Ectodermal cell (in vitro differentiated cells): ENCODE measurements around the gene FRAS1.

ENCODE experiments used
- H3K27ac ChIP-seq: 2 replicates; pipeline ENCODE4 v1.7.0; 2013; ENCODE audit warnings: mild to moderate bottlenecking, low read depth, low read length; ENCODE audit not compliant: insufficient read depth, poor library complexity, severe bottlenecking
- H3K27me3 ChIP-seq: 2 replicates; pipeline ENCODE4 v1.7.0; 2013; ENCODE audit warnings: mild to moderate bottlenecking, low read length; ENCODE audit not compliant: insufficient read depth, control insufficient read depth, poor library complexity, severe bottlenecking
- H3K36me3 ChIP-seq: one replicate; pipeline ENCODE4 v1.7.0; 2013; ENCODE audit warnings: low read length; ENCODE audit not compliant: control insufficient read depth, insufficient read depth
- H3K4me1 ChIP-seq: one replicate; pipeline ENCODE4 v1.7.0; 2013; ENCODE audit warnings: low read length; ENCODE audit not compliant: control insufficient read depth, insufficient read depth
- H3K4me3 ChIP-seq: 2 replicates; pipeline ENCODE4 v1.7.0; 2013; ENCODE audit warnings: low read depth, low read length, control low read depth; ENCODE audit not compliant: insufficient read depth
- H3K9me3 ChIP-seq: 2 replicates; pipeline ENCODE4 v1.7.0; 2013; ENCODE audit warnings: mild to moderate bottlenecking, low read length, moderate library complexity; ENCODE audit not compliant: control insufficient read depth
- WGBS, 2 experiments: methylation state at CpG; one replicate each; pipeline ENCODE4 v1.1.7; 2013; ENCODE audit warnings: missing lambda C conversion rate in 2 of 2; 5-methylcytosine and 5-hydroxymethylcytosine counted together

Gene FRAS1

GRCh38 chr4:78058591-78059523 lies 1.7 kb downstream of the FRAS1 start:
- WGBS, 2 experiments = 0 to 1% methylated on average over 54 of the region's 54 CpGs
- H3K36me3 ChIP-seq = no peaks in the 10 kb centered on the region
- H3K27me3 ChIP-seq = no peaks in the 10 kb centered on the region
- H3K27ac ChIP-seq = no peak overlapping the region
- no peaks in the 10 kb centered on the region for H3K9me3 ChIP-seq
- peak overlapping the region; percentile 73 for H3K4me3 ChIP-seq
- peaks cover 5% of the 10 kb centered on the region for H3K4me1 ChIP-seq

- H3K27ac ChIP-seq = no peak overlapping the region
- 1 to 3% methylated on average over 7 of the region's 7 CpGs for WGBS, 2 experiments
Observed at GRCh38 chr4:78059524-78059889, 2.4 kb downstream of the FRAS1 start.

GRCh38 chr4:78059938-78060337 lies 2.8 kb downstream of the FRAS1 start:
- no peaks in the 10 kb centered on the region for H3K36me3 ChIP-seq
- WGBS, 2 experiments = 89 to 91% methylated on average over 1 of the region's 1 CpG
- no peaks in the 10 kb centered on the region for H3K9me3 ChIP-seq
- peaks cover 5% of the 10 kb centered on the region for H3K4me1 ChIP-seq
- H3K4me3 ChIP-seq = no peak overlapping the region
- H3K27me3 ChIP-seq = no peaks in the 10 kb centered on the region
- H3K27ac ChIP-seq = no peak overlapping the region

More at GRCh38 chr4:78059524-78059889, 2.4 kb downstream of the FRAS1 start:
- Histone ChIP-seq H3K27me3 (no peaks in the 10 kb centered on the region), H3K36me3 (no peaks in the 10 kb centered on the region), H3K4me3 (peak overlapping the region; percentile 73), H3K9me3 (no peaks in the 10 kb centered on the region), H3K4me1 (peaks cover 5% of the 10 kb centered on the region)

GRCh38 chr4:78061939-78062570 lies 4.9 kb downstream of the FRAS1 start:
- no peak overlapping the region for H3K27ac ChIP-seq
- 90 to 91% methylated on average over 2 of the region's 2 CpGs for WGBS, 2 experiments
- no peak overlapping the region for H3K4me3 ChIP-seq
- no peaks in the 10 kb centered on the region for H3K27me3 ChIP-seq
- no peaks in the 10 kb centered on the region for H3K36me3 ChIP-seq
- H3K9me3 ChIP-seq = no peaks in the 10 kb centered on the region
- H3K4me1 ChIP-seq = peaks cover 5% of the 10 kb centered on the region

- Histone ChIP-seq H3K4me3 (no peak overlapping the region), H3K27ac (no peak overlapping the region), H3K9me3 (no peaks in the 10 kb centered on the region), H3K27me3 (no peaks in the 10 kb centered on the region), H3K36me3 (no peaks in the 10 kb centered on the region), H3K4me1 (no peaks in the 10 kb centered on the region)
- 15 to 20% methylated on average over 2 to 4 of the region's 4 CpGs for WGBS, 2 experiments
Observed at GRCh38 chr4:78065508-78066192, 8.5 kb downstream of the FRAS1 start.

- H3K4me3 ChIP-seq = no peak overlapping the region
Observed at GRCh38 chr4:78068481-78068880, 11.4 kb downstream of the FRAS1 start.

GRCh38 chr4:78069319-78069718 lies 12.2 kb downstream of the FRAS1 start:
- Histone ChIP-seq H3K27me3 (no peaks in the 10 kb centered on the region), H3K27ac (no peak overlapping the region), H3K9me3 (no peaks in the 10 kb centered on the region), H3K4me3 (no peak overlapping the region), H3K36me3 (no peaks in the 10 kb centered on the region), H3K4me1 (no peaks in the 10 kb centered on the region)
- 84 to 86% methylated on average over 4 of the region's 4 CpGs for WGBS, 2 experiments

More at GRCh38 chr4:78068481-78068880, 11.4 kb downstream of the FRAS1 start:
- Histone ChIP-seq H3K9me3 (no peaks in the 10 kb centered on the region), H3K36me3 (no peaks in the 10 kb centered on the region), H3K27ac (no peak overlapping the region), H3K27me3 (no peaks in the 10 kb centered on the region), H3K4me1 (no peaks in the 10 kb centered on the region)
- 44% methylated on average over 1 of the region's 1 CpG; no CpG with 5 or more reads in 1 of the 2 experiments for WGBS, 2 experiments

GRCh38 chr4:78069859-78070258 lies 12.7 kb downstream of the FRAS1 start:
- 94 to 97% methylated on average over 3 of the region's 3 CpGs for WGBS, 2 experiments
- Histone ChIP-seq H3K27me3 (no peaks in the 10 kb centered on the region), H3K9me3 (no peaks in the 10 kb centered on the region), H3K27ac (no peak overlapping the region), H3K36me3 (no peaks in the 10 kb centered on the region), H3K4me1 (peaks cover 2% of the 10 kb centered on the region), H3K4me3 (no peak overlapping the region)

- Histone ChIP-seq H3K9me3 (no peaks in the 10 kb centered on the region), H3K27ac (no peak overlapping the region), H3K36me3 (no peaks in the 10 kb centered on the region), H3K27me3 (no peaks in the 10 kb centered on the region), H3K4me3 (no peak overlapping the region), H3K4me1 (peaks cover 8% of the 10 kb centered on the region)
- 87 to 97% methylated on average over 2 of the region's 2 CpGs for WGBS, 2 experiments
Observed at GRCh38 chr4:78070731-78071282, 13.7 kb downstream of the FRAS1 start.

GRCh38 chr4:78074759-78075158 lies 17.6 kb downstream of the FRAS1 start:
- Histone ChIP-seq H3K27ac (no peak overlapping the region), H3K4me1 (peaks cover 8% of the 10 kb centered on the region), H3K9me3 (no peaks in the 10 kb centered on the region), H3K27me3 (no peaks in the 10 kb centered on the region), H3K36me3 (no peaks in the 10 kb centered on the region), H3K4me3 (no peak overlapping the region)
- 81 to 84% methylated on average over 3 of the region's 3 CpGs for WGBS, 2 experiments
